NOMO-1 (cell line): ENCODE data around the gene PNMA3.
"Not testable (repeated sequence)": the region's sequence is repeated elsewhere in the genome, so short reads cannot be mapped to it uniquely, and the experiment has no call there.

ENCODE experiments used
- DNase-seq, 2 experiments: peaks; one replicate each; lab custom pipeline; 2025; ENCODE audit not compliant: unreplicated experiment in 2 of 2; lab: John Stamatoyannopoulos, UW

The PNMA3 gene

GRCh38 chrX:153055871-153056749 is at the start of gene PNMA3:
TSS of gene PNMA3 (plus strand) at chrX:153056470. CDS start at chrX:153057056, 586 bp downstream.
- no peak for DNase-seq

- DNase-seq: not testable (repeated sequence)
Measured at GRCh38 chrX:153017174-153017573, 39.1 kb upstream of the PNMA3 start.

- DNase-seq: no peak
Measured at GRCh38 chrX:153019166-153019565, 37.1 kb upstream of the PNMA3 start.

GRCh38 chrX:153026501-153026900 is 29.8 kb upstream of the PNMA3 start:
- not testable (repeated sequence) for DNase-seq

GRCh38 chrX:153028487-153028886 is 27.8 kb upstream of the PNMA3 start:
- not testable (repeated sequence) for DNase-seq

GRCh38 chrX:153029162-153029561 is 27.1 kb upstream of the PNMA3 start:
- no peak for DNase-seq

GRCh38 chrX:153029875-153030274 is 26.4 kb upstream of the PNMA3 start:
- DNase-seq: no peak

GRCh38 chrX:153030801-153031200 is 25.5 kb upstream of the PNMA3 start:
- DNase-seq: no peak

- peak; percentile 32 to 41 for DNase-seq
Measured at GRCh38 chrX:153032397-153033118, 23.7 kb upstream of the PNMA3 start.

- no peak for DNase-seq
Measured at GRCh38 chrX:153049093-153049492, 7.2 kb upstream of the PNMA3 start.

GRCh38 chrX:153052534-153052933 is 3.7 kb upstream of the PNMA3 start:
- DNase-seq: no peak

- DNase-seq: no peak
Measured at GRCh38 chrX:153057281-153057680, 1.0 kb downstream of the PNMA3 start.

- DNase-seq: no peak
Measured at GRCh38 chrX:153059191-153060094, 3.2 kb downstream of the PNMA3 start.

GRCh38 chrX:153060095-153060445 is 3.8 kb downstream of the PNMA3 start:
- no peak for DNase-seq

GRCh38 chrX:153061732-153062131 is 5.5 kb downstream of the PNMA3 start:
- DNase-seq: no peak

- no peak for DNase-seq
Measured at GRCh38 chrX:153063315-153063714, 7.0 kb downstream of the PNMA3 start.

- no peak for DNase-seq
Measured at GRCh38 chrX:153064061-153064460, 7.8 kb downstream of the PNMA3 start.

GRCh38 chrX:153065389-153065788 is 9.1 kb downstream of the PNMA3 start:
- DNase-seq: no peak

- not testable (repeated sequence) for DNase-seq
Measured at GRCh38 chrX:153066402-153066801, 10.1 kb downstream of the PNMA3 start.

GRCh38 chrX:153071909-153072583 is 15.8 kb downstream of the PNMA3 start, which contains the start of gene PNMA6A:
TSS of gene PNMA6A (plus strand) at chrX:153072454. CDS start at chrX:153073063, 609 bp downstream.
- DNase-seq: not testable (repeated sequence)
